NK-92 (cell line): ENCODE measurements around the gene TRAPPC12.
"Not testable (repeated sequence)": the region's sequence is repeated elsewhere in the genome, so short reads cannot be mapped to it uniquely, and the experiment has no call there.

Experiments used
- DNase-seq: peaks from one replicate; lab custom pipeline; 2025; ENCODE audit not compliant: unreplicated experiment; lab: John Stamatoyannopoulos, UW

Gene TRAPPC12

GRCh38 chr2:3483227-3483985, 103.9 kb downstream of the TRAPPC12 start:
- DNase-seq = no peak

- DNase-seq = no peak
Observed at GRCh38 chr2:3483986-3484960, 104.8 kb downstream of the TRAPPC12 start.

GRCh38 chr2:3485166-3485565, 105.7 kb downstream of the TRAPPC12 start:
- DNase-seq = no peak

- no peak for DNase-seq
Observed at GRCh38 chr2:3486047-3487027, 106.8 kb downstream of the TRAPPC12 start.

- no peak for DNase-seq
Observed at GRCh38 chr2:3487028-3487425, 107.5 kb downstream of the TRAPPC12 start.

- no peak for DNase-seq
Observed at GRCh38 chr2:3487432-3487831, 107.9 kb downstream of the TRAPPC12 start.

- DNase-seq = no peak
Observed at GRCh38 chr2:3488061-3488531, 108.6 kb downstream of the TRAPPC12 start.

GRCh38 chr2:3488855-3489763, 109.6 kb downstream of the TRAPPC12 start:
- DNase-seq = no peak

- no peak for DNase-seq
Observed at GRCh38 chr2:3489764-3490115, 110.2 kb downstream of the TRAPPC12 start.

- no peak for DNase-seq
Observed at GRCh38 chr2:3490191-3491170, 111.0 kb downstream of the TRAPPC12 start.

GRCh38 chr2:3491306-3491705, 111.8 kb downstream of the TRAPPC12 start:
- no peak for DNase-seq

GRCh38 chr2:3491716-3492474, 112.4 kb downstream of the TRAPPC12 start:
- DNase-seq = no peak

- DNase-seq = not testable (repeated sequence)
Observed at GRCh38 chr2:3492475-3492787, 112.9 kb downstream of the TRAPPC12 start.

- no peak for DNase-seq
Observed at GRCh38 chr2:3492951-3493614, 113.6 kb downstream of the TRAPPC12 start.

GRCh38 chr2:3493615-3494007, 114.1 kb downstream of the TRAPPC12 start:
- no peak for DNase-seq

GRCh38 chr2:3494984-3495666, 115.6 kb downstream of the TRAPPC12 start:
- DNase-seq = no peak

- DNase-seq = not testable (repeated sequence)
Observed at GRCh38 chr2:3496708-3497080, 117.2 kb downstream of the TRAPPC12 start.
